GM03348 (cell line): ENCODE measurements around the gene EEA1.
A peak's percentile ranks its signal among the peaks of the same experiment; 100 is the strongest.

Source experiments
- DNase-seq: peaks from one replicate; pipeline ENCODE4 v3.0.0; 2012; ENCODE audit warnings: low spot score

The EEA1 gene

DNA sequence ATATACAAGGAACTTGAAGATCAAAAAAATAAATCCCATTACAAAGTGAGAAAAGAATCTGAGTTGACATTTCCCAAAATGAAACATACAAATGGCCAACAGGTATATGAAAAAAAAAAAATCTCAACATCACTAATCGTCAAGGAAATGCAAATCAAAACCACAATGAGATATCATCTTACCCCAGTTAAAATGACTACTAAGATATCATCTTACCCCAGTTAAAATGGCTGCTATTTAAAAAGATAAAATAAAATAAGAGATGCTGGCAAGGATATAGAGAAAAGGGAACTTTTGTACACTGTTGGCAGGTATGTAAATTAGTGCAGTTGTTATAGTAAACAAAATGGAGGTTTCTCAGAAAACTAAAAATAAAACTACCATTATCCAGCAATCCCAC lies 181.9 kb downstream of the EEA1 start:
- no peak for DNase-seq

DNA sequence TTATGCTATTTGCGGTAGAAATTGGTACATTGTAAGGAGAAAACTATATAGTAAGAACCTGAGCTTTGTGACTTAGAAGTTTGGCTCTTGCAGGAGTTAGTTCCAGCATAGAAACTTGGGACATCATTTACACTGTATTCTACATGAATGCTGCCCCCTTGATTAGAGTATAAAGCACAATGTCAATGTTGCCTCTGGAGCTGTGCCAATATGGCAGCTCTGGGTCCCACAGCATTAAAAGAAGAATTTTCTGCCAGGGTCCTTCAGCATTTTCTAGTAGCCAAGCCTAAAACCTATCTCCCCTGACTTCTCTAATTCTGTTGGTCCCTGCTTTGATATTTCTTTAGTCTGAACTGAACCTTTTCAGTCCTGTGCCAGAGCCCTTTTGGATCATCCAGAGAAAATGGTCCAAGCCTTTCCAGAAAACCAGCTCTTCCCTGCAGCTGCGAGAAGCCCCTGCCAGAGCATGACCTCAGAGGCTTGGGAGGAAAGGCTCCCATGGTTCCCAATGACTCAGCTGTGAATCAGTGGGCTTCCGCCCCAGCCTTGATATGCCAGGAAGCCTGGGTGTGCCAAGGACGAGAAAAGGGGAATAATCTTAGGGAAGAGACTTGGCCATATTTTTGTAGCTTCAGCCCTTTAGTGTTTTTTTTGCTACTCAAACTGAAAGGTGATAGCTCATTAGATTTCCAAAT lies 183.1 kb downstream of the EEA1 start:
- peak; percentile 89 for DNase-seq

DNA sequence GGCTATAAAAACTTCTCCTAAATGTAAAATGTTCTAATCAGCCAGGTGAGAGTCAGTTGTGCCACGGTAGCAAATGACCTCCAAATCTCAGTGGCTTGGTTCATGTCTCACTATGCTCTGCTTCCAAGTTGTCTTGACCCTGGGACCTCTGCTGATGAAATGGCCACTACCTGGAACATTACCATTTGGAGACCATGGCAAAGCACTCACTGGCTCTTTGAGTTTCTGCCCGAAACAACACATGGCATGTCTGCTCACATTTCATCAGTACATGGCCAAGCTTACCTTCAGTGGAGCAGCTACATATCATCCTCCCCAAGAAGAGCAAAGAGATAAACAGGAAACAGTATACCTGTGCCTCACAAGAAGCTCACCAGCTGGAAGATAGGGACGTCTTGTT lies 186.1 kb downstream of the EEA1 start:
- no peak for DNase-seq

DNA sequence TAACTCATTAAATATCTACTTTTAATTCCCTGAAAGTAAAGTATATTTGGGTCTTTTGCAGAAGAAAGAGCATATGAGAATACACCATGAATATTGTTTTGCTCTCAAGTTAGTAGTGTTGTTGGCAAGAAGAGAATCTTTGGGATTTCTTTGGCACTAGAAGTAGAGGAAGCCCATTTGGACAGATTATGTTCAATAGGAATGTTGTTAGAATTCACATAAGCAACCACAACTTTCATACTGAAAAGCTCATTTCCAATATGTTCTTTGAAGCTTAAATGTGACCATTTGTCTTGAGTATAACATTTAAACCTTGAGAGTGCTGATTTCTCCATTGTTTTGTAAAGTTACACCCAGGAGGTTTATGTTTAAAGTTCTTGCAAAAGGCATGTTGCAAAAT lies 188.7 kb downstream of the EEA1 start:
- no peak for DNase-seq

DNA sequence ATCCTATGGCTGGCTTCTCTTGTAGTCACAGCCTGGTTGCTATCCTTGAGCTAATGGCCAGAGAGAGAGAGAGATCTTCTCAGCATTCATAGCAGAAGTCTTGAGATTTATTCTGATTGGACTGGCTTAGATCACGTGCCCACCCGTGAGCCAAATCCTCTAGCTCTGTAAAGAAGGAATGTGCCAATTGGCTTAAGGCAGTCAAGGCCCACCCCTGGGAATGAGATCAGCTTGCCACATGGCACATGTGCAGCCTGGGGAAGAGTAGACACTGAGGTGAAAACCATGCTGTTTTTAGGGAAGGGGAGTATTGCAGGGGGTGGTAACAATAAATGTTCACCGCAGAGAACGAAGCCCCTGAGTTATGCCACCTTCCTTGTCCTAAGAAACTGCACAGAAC lies 190.0 kb downstream of the EEA1 start:
- no peak for DNase-seq

DNA sequence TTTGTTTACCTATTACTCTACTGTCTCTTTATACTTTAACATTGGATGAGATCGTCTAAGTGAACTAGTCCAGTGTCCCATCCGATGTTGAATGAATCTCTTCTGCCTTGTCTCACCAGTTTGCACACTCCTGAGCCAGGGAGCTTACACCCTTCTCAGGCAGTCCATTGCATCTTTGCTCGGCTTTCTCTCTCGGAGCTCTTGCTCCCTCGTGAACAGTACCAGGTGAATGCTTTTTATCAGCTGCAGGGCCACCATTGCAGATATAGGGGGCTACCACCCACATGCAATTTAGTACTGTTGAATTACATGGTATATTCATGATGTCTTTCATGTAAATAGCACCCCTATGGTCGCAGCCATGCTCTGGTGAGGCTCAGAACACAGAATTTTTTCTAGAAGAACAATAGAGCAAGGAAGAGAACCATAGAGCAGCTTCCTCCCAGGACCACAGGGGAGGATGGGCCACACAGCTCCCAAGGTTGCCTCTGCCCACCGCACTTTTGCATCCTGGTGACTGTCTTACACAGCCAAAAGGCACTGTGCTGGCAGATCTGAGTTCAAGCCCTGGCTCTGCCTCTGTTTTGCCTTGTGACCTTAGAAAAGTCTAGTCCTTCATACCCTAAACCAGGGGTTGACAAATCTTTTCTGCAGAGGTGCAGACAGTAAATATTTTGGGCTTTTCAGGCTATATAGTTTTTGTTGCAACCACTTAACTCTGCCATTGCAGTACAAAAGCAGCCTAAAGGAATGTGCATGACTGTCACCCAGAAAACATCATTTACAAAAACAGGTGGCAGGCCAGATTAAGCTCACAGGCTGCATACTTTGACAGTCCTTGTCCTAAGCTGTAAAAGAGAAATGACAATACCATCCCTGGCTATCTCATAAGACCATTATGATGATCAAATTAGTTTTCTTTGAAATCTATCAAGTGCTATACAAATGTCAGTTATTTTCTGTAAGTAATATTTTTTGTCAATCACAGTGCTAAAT lies 190.9 kb downstream of the EEA1 start:
- no peak for DNase-seq

DNA sequence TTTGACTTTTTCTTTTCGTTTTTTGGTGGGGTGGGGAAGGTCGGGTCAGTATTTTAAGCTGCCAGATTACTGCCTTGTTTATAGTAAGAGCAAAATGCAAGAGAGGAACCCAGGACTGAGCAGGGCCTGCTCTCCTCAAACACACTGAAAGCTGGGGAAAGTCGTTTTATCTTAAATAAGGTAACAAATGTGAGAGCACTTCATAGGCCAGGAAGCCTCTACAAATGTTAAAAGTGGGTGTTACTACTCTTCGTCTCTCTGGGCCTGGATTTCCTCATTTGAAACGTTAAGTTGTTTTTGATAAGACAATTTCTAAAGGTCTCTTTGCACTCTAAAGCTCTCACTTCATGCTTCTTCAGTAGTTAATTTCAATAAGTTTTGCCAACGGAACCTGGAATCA lies 192.5 kb downstream of the EEA1 start:
- no peak for DNase-seq

DNA sequence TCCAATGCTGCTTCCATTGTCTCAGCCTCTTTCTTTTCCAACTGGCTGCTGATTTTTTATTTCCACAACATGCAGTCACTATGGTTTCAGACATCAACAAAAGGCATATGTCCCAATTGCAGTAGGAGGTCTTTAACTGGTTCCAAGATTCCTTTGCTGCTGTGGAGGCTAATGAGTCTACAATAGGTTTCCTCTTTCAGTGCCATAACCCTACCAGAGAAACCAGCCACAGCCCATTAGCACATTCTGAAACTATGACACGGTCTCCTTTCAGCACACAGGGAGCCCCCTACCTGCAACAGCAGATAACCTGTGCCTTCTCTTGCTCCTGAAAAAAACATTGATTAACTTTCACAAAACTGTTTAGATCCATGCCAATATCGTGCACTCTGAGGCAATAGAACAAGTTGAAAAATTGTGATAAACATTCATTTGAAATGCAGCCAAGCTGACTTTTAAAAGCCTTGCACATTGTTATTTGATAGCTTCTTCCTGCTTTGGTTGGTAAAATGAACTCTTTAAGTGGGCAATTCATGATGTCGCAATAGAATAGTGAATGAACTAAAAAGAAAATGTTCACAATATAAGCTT lies 193.9 kb downstream of the EEA1 start:
- peak; percentile 60 for DNase-seq

DNA sequence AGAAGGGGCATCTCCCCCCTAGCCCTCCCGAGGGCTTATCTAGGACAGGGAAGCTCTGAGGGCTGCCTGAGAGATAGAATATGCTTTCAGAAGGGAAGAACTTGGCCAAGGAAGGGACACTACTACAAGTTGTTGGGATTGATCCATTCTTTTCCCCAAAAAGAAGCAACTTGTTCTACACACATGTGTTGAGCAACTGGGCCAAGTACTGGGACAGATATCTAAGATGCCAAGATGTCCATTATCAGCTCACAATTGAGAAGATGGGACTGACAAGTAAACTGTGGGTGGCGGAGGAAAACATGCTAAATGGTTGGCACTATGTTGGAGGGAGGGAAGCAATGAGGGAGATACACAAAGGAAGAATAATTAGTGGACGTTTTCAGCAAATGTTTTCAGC lies 195.4 kb downstream of the EEA1 start:
- no peak for DNase-seq

DNA sequence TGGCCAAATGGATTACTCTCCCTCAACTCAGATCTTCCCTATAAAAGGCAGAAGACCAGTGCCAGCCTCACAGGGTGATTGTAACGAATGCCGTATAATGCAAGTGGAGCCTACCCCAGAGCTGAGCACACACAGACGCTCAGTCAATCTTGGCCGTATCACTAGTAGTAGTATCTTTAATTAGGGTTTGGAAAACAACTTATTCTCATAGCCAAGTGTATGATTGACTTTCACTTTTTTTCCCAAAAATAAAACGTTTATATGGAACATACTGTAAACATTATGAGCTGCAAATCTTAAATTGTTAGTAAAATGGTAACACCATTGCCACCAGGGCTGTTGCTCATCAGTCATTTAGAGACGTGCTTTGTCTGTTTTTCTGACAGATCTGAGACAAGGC lies 195.9 kb downstream of the EEA1 start:
- DNase-seq = no peak

DNA sequence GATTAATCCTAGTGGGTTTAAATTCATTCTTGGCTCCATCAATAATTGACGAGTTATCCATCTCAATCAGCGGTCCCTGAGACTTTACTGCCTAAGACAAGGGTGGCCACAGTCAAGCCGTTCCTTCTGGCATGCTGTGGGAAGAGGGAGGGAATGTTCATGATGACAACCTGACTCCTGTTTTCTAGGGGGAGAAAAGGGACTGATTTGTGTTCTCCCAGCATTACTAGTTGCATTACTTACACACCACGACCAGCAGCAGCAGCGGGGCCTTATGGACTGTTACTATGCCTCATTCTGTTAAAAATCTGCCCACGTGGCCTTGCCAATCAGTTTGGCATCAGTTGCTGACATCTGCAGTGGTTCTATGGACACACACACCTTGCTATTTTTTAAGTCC lies 196.4 kb downstream of the EEA1 start:
- no peak for DNase-seq

DNA sequence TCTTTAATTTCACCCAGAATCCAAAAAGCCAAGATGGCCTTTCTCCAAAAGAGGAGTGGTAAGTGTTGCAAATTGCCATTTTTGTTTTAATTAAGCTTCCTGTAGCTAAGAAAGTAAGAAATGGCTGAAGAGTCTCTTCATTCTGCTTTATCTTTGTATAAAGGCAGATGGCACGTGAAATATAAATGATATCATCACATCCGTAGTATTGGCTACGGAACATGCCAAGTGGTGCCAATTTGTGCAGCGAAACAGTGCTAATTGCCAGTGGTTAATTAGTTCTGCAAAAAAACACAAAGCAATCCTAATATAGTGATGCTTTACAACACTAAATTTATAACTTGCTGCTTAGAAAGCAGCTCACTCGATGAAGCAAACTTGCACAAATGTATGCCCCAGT lies 196.9 kb downstream of the EEA1 start:
- no peak for DNase-seq

DNA sequence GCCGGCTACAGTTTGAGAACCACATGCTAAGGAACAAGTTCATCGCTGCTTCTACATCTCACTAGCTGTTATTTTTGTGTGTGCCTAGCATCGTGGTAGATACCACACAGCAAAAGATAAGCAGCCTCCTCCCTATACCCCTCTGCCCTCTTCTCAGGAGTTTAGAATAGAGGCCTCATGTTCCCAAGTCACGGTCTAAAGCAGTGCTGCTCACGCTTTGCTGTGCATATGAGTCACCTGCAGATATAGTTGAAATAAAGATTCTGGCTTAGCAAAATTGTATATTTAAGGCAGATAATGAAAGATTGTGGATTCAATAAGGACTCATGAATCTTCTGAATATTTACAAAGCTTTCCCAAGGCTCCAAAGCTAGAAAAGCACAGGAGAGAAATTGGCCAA lies 198.3 kb downstream of the EEA1 start:
- DNase-seq = no peak

DNA sequence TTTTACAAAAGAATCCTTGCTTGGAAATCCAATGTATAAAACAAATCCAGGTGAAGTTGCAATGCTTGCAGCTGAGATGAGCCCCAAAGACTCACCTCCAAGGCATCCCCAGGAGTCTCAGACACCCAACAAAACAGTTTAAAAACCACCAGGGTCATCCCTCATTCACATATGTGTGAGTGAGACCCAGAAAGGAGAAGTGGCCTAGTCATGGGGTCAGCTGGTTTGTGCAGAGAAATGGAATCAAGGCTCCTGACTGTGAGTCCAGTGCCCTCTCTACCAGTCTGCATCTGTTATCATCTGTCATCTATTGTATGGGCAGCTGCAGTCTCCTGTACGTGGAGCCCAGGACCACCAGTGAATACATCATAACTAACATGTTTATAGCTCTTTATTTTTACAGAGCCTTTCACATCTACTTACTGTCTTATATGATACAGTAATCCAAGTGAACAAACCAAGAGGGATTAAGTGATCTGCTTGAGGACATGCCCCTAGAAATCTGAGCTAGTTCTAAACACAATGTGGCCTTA lies 199.3 kb downstream of the EEA1 start:
- no peak for DNase-seq

DNA sequence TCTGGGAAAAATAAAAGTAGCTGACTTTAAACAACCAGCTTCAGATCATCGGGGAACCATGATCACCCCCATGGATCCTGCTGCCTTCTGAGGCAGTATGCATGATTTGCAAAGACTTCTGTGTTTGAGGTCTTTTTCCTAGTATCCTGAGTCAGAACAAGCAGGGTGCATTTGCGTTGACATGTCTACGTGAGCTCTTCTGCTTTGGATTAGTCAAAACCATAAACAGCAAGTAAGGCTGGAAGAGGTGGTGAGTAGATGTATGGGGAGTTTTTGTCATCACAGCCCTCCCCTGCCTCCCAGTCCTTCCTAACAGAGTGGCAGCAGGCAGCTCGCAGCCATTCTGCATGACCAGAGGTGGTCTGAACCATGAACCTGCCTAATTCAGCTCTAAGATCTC lies 202.2 kb downstream of the EEA1 start:
- no peak for DNase-seq

DNA sequence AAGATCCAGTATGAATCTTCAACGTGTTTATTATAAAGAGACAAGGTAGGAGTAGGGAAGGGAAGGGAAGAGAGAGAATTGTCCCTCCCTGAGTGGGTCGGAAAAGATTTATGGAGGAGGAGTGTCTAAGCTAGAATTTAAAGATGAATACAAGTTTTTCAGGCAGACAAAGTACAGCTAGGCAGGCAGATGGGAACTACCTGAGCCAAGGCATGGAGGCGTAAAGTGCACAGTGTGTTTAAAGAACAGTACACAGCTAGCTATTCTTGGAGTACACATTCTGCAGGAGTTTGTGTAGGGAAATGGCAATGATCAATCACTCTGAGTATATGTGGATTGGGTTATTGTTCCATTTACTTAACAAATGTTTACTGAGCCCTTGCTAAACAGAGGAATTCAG lies 206.2 kb downstream of the EEA1 start:
- DNase-seq = no peak

DNA sequence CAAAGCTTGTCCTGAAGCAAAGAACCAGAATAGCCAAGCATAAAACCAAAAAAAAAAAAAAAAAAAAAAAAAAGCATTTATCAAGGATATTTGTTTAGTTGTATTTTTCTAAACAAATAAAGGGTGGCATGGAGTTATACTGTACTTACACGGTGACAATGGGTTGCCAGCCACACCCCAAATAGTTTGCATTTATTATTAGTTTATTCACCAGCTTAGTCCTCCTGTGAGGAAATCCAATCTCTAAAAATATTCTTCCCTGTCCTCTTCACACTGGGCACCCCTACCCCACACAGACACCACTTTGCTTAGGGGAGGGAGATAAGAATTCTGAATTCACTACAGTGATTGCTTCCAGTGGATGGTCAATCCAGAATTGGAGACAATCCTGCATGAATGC lies 207.4 kb downstream of the EEA1 start:
- no peak for DNase-seq

DNA sequence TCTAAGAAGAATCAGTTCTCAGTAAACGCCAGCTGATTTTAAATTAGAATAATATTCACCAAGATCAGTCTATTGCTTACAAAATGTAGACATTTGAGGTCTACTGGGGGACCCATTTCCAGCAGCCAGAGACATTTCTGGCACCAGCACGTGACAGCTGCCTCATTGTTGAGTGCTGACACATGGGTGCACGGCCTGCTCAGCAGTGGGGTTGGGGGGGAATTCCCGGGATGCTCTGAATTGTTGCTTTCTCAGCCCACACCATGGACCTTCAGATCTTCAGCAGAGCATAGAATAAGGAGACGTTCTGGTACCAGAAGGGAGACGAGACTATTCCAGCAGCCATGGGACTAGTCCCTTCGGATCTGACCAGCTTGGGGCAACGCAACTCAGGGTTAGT lies 208.0 kb downstream of the EEA1 start:
- DNase-seq = no peak
